Neuronal stem cell (in vitro differentiated cells): Measurements from ENCODE around the gene PPP1R7.
A peak's percentile ranks its signal among the peaks of the same experiment; 100 is the strongest.

Experiments used
- DNase-seq: peaks from one replicate; pipeline ENCODE4 v3.0.0-alpha.2; 2013; ENCODE audit warnings: low spot score
- H2AFZ ChIP-seq: one replicate; pipeline ENCODE4 v1.6.1; 2013; ENCODE audit warnings: mild to moderate bottlenecking, low read length, inconsistent platforms
- H2AK5ac ChIP-seq: 2 replicates; pipeline ENCODE4 v1.6.1; 2013; ENCODE audit warnings: low read depth, mild to moderate bottlenecking, inconsistent platforms, low read length, moderate library complexity, mixed read lengths
- H2BK120ac ChIP-seq: 2 replicates; pipeline ENCODE4 v1.6.1; 2013; ENCODE audit warnings: low read depth, mild to moderate bottlenecking, inconsistent platforms, low read length, moderate library complexity, mixed read lengths
- H2BK12ac ChIP-seq: one replicate; pipeline ENCODE4 v1.6.1; 2013; ENCODE audit warnings: low read length, inconsistent platforms
- H2BK15ac ChIP-seq: 2 replicates; pipeline ENCODE4 v1.6.1; 2013; ENCODE audit warnings: mild to moderate bottlenecking, low read length, inconsistent platforms, mixed read lengths
- H2BK5ac ChIP-seq: one replicate; pipeline ENCODE4 v1.6.1; 2013; ENCODE audit warnings: inconsistent platforms, mild to moderate bottlenecking, low read length, moderate library complexity
- H3K14ac ChIP-seq: one replicate; pipeline ENCODE4 v1.6.1; 2013; ENCODE audit warnings: low read length, inconsistent platforms
- H3K18ac ChIP-seq: 2 replicates; pipeline ENCODE4 v1.6.1; 2013; ENCODE audit warnings: low read length, inconsistent platforms
- H3K23ac ChIP-seq: 2 replicates; pipeline ENCODE4 v1.6.1; 2013; ENCODE audit warnings: low read depth, mild to moderate bottlenecking, mixed read lengths, low read length, inconsistent platforms; ENCODE audit not compliant: poor library complexity
- H3K27ac ChIP-seq: replicated peaks from 3 replicates; pipeline ENCODE4 v1.5.1; 2013; ENCODE audit warnings: low read length, inconsistent platforms
- H3K27me3 ChIP-seq, 3 experiments: 2 replicates each; pipeline ENCODE4 v1.6.1; 2013; ENCODE audit warnings: low read length in 3 of 3, mild to moderate bottlenecking in 2 of 3, inconsistent platforms in 1 of 3, low read depth in 1 of 3, mixed read lengths in 1 of 3, moderate library complexity in 1 of 3; ENCODE audit not compliant: control insufficient read depth in 3 of 3, insufficient read depth in 3 of 3
- H3K36me3 ChIP-seq, 2 donors: replicated peaks in 1 of 2; 2 replicates each; pipeline ENCODE4 v1.6.1; 2013; ENCODE audit warnings: low read length in 2 of 2; ENCODE audit not compliant: control insufficient read depth in 2 of 2, insufficient read depth in 2 of 2
- H3K4ac ChIP-seq: 2 replicates; pipeline ENCODE4 v1.6.1; 2013; ENCODE audit warnings: inconsistent platforms, mild to moderate bottlenecking, low read length, moderate library complexity
- H3K4me1 ChIP-seq, 2 donors: 1 replicate in 1 of 2; 2 replicates in 1 of 2; pipeline ENCODE4 v1.6.1; 2013; ENCODE audit warnings: low read length in 2 of 2, low read depth in 1 of 2; ENCODE audit not compliant: control insufficient read depth in 2 of 2, insufficient read depth in 1 of 2
- H3K4me2 ChIP-seq: one replicate; pipeline ENCODE4 v1.6.1; 2013; ENCODE audit warnings: mild to moderate bottlenecking, low read length, inconsistent platforms; ENCODE audit not compliant: insufficient read depth, poor library complexity, severe bottlenecking
- H3K4me3 ChIP-seq, 2 donors: 2 replicates each; pipeline ENCODE4 v1.5.1; 2013; ENCODE audit warnings: low read length in 2 of 2, mild to moderate bottlenecking in 2 of 2, inconsistent platforms in 1 of 2, moderate library complexity in 1 of 2
- H3K79me1 ChIP-seq: one replicate; pipeline ENCODE4 v1.6.1; 2013; ENCODE audit warnings: low read depth, mild to moderate bottlenecking, inconsistent platforms, low read length, moderate library complexity
- H3K9ac ChIP-seq: one replicate; pipeline ENCODE4 v1.6.1; 2013; ENCODE audit warnings: mild to moderate bottlenecking, low read depth, low read length, inconsistent platforms; ENCODE audit not compliant: poor library complexity
- H3K9me3 ChIP-seq, 2 donors: replicated peaks in 1 of 2; 2 replicates each; pipeline versions ENCODE3 to v1.6.1; 2013; ENCODE audit warnings: low read length in 2 of 2, mild to moderate bottlenecking in 2 of 2, inconsistent platforms in 1 of 2, low read depth in 1 of 2, mixed read lengths in 1 of 2, moderate library complexity in 1 of 2; ENCODE audit not compliant: control insufficient read depth in 2 of 2, insufficient read depth in 1 of 2
- H4K8ac ChIP-seq: one replicate; pipeline ENCODE4 v1.6.1; 2013; ENCODE audit warnings: low read depth, mild to moderate bottlenecking, inconsistent platforms, low read length, moderate library complexity
- H4K91ac ChIP-seq: one replicate; pipeline ENCODE4 v1.6.1; 2013; ENCODE audit warnings: low read length, low read depth, mild to moderate bottlenecking, inconsistent platforms; ENCODE audit not compliant: poor library complexity
- WGBS, 2 donors: extraction: QIAGEN DNeasy Blood & Tissue Kit; methylation state at CpG; one replicate each; pipeline ENCODE4 v1.1.7; 2013; ENCODE audit warnings: missing lambda C conversion rate in 2 of 2, mixed read lengths in 1 of 2; ENCODE audit not compliant: insufficient read length in 2 of 2, insufficient replicate concordance in 1 of 2; ENCODE audit errors: extremely low coverage in 2 of 2; 5-methylcytosine and 5-hydroxymethylcytosine counted together

Gene PPP1R7

DNA sequence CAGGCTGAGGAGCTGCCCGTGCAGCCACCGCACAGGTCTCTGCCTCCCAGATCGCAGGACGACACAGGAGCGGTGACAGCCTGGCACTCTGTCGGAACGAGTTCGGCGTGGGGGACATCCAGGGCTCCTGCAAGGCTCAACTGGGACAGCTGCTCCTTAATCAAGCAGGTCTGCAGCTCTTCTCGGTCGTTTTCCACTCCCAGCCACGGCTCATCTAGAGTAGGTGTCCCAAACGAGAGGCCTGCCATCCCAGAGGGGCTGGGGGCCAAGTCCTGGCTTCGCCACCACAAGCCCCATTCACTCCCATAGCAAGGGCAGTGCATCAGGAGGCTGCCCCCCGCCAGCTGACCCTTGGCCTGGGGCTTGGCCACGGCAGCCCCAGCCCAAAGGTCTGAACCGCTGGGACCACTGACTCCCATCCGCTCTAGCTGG is 23.5 kb upstream of the PPP1R7 start:
- H3K27me3 ChIP-seq = no peaks in the 10 kb centered on the region
- no peak for DNase-seq
- no peak overlapping the region for H2BK5ac ChIP-seq
- no peak overlapping the region for H2AK5ac ChIP-seq
- no peaks in the 10 kb centered on the region for H3K4me1 ChIP-seq
- H3K23ac ChIP-seq = no peak overlapping the region
- no peak overlapping the region for H4K8ac ChIP-seq
- no CpG with 5 or more reads among the region's 18 CpGs for WGBS, 2 donors
- H2BK15ac ChIP-seq = no peak overlapping the region
- H3K27ac ChIP-seq = no peak overlapping the region
- no peak overlapping the region for H3K4ac ChIP-seq
- H2BK120ac ChIP-seq = no peak overlapping the region
- no peak overlapping the region for H4K91ac ChIP-seq
- H3K4me2 ChIP-seq = no peak overlapping the region
- H3K9ac ChIP-seq = no peak overlapping the region
- H2BK12ac ChIP-seq = no peak overlapping the region
- H3K4me3 ChIP-seq = no peak overlapping the region
- no peak overlapping the region for H3K14ac ChIP-seq
- H3K9me3 ChIP-seq = peaks cover 0 to 2% of the 10 kb centered on the region in 2 donors
- peaks cover 19 to 76% of the 10 kb centered on the region in 2 donors for H3K36me3 ChIP-seq
- H2AFZ ChIP-seq = no peak overlapping the region
- H3K18ac ChIP-seq = no peak overlapping the region
- peaks cover 5% of the 10 kb centered on the region for H3K79me1 ChIP-seq

- Histone ChIP-seq H2BK5ac (no peak overlapping the region), H3K18ac (no peak overlapping the region), H3K27me3 (no peaks in the 10 kb centered on the region), H3K14ac (no peak overlapping the region), H3K79me1 (peaks cover 5% of the 10 kb centered on the region), H3K9me3 (peaks cover 0 to 2% of the 10 kb centered on the region in 2 donors), H2BK120ac (no peak overlapping the region), H2BK12ac (no peak overlapping the region), H2AFZ (no peak overlapping the region), H4K91ac (no peak overlapping the region), H2AK5ac (no peak overlapping the region), H3K36me3 (peaks cover 14 to 77% of the 10 kb centered on the region in 2 donors), H3K4me3 (peak overlapping the region in 1 of 2 donors; percentile 15), H2BK15ac (no peak overlapping the region), H3K23ac (no peak overlapping the region), H3K4me1 (no peaks in the 10 kb centered on the region), H4K8ac (no peak overlapping the region), H3K9ac (no peak overlapping the region), H3K4ac (no peak overlapping the region), H3K4me2 (no peak overlapping the region), H3K27ac (no peak overlapping the region)
- DNase-seq = no peak
- WGBS, 2 donors = no CpG with 5 or more reads among the region's 8 CpGs
Observed at GRCh38 chr2:241128266-241128665, 22.0 kb upstream of the PPP1R7 start.

DNA sequence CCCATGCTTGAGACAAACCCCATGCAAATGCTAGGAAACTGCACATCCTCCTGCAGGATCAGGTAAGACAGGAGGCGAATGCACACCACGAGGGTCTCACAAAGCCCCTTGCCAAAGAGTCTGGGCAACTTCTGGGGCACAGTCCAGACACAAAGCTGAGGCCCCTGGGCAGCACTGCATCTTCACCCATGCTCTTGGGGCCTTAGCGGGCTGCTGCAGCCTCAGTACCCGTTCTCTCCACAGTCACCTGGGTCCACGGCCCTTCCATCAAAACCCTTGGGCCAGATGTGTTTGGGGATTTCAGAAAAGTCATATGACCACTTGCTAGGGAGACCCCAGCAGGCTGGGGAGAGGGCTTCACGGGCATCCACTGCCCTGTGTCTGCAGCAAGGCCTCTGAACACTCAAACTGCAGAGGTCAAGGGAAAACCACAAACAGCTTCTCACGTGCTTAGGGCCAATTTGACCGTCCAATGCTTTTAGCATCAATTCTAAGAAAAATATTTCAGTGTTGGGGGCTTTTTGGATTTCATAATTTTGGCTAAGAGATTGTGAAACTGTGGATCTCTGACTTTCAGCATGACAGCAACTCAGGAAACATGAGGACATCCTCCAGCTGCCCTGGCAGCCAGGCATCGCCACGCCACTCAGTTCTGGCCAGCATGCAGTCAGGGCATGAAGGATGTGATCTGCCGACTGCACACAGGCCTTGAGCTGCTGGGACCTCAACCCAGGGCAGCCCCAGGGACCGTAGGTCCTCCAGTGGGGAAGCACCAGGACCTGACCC is 21.0 kb upstream of the PPP1R7 start:
- WGBS, 2 donors = no CpG with 5 or more reads among the region's 12 CpGs
- no peak overlapping the region for H2BK120ac ChIP-seq
- H3K79me1 ChIP-seq = peaks cover 2% of the 10 kb centered on the region
- no peak overlapping the region for H2AK5ac ChIP-seq
- no peak overlapping the region for H2AFZ ChIP-seq
- no peaks in the 10 kb centered on the region for H3K4me1 ChIP-seq
- peaks cover 8 to 78% of the 10 kb centered on the region in 2 donors for H3K36me3 ChIP-seq
- H3K14ac ChIP-seq = no peak overlapping the region
- no peak overlapping the region for H3K27ac ChIP-seq
- no peaks in the 10 kb centered on the region for H3K27me3 ChIP-seq
- H3K18ac ChIP-seq = no peak overlapping the region
- no peak overlapping the region for H3K4me2 ChIP-seq
- no peak overlapping the region for H2BK5ac ChIP-seq
- no peak for DNase-seq
- no peak overlapping the region for H4K91ac ChIP-seq
- H3K23ac ChIP-seq = no peak overlapping the region
- H2BK15ac ChIP-seq = no peak overlapping the region
- no peak overlapping the region for H2BK12ac ChIP-seq
- no peak overlapping the region for H3K9ac ChIP-seq
- H3K9me3 ChIP-seq = peaks cover 0 to 2% of the 10 kb centered on the region in 2 donors
- no peak overlapping the region for H3K4ac ChIP-seq
- H3K4me3 ChIP-seq = no peak overlapping the region
- H4K8ac ChIP-seq = no peak overlapping the region

- no peak overlapping the region for H2AFZ ChIP-seq
- H3K4ac ChIP-seq = no peak overlapping the region
- no CpG with 5 or more reads among the region's 16 CpGs for WGBS, 2 donors
- H2AK5ac ChIP-seq = no peak overlapping the region
- H3K4me1 ChIP-seq = no peaks in the 10 kb centered on the region
- no peak overlapping the region for H3K4me2 ChIP-seq
- H3K4me3 ChIP-seq = no peak overlapping the region
- peaks cover 8 to 84% of the 10 kb centered on the region in 2 donors for H3K36me3 ChIP-seq
- no peak overlapping the region for H4K8ac ChIP-seq
- H3K23ac ChIP-seq = no peak overlapping the region
- H2BK5ac ChIP-seq = no peak overlapping the region
- no peak overlapping the region for H4K91ac ChIP-seq
- H3K9me3 ChIP-seq = peaks cover 0 to 2% of the 10 kb centered on the region in 2 donors
- H2BK15ac ChIP-seq = no peak overlapping the region
- H3K27me3 ChIP-seq = no peaks in the 10 kb centered on the region
- no peak overlapping the region for H3K14ac ChIP-seq
- DNase-seq = no peak
- H2BK12ac ChIP-seq = no peak overlapping the region
- H3K18ac ChIP-seq = no peak overlapping the region
- H3K9ac ChIP-seq = no peak overlapping the region
- peaks cover 2% of the 10 kb centered on the region for H3K79me1 ChIP-seq
- no peak overlapping the region for H2BK120ac ChIP-seq
- no peak overlapping the region for H3K27ac ChIP-seq
Observed at GRCh38 chr2:241130316-241130715, 20.0 kb upstream of the PPP1R7 start.
